Activated CD4-positive, alpha-beta T cell treated with anti-CD3 and anti-CD28 coated beads for 48 hours (primary cell): ENCODE data around the gene GPR65.

ENCODE experiments used
- DNase-seq: peaks from one replicate; pipeline ENCODE4 v3.0.0-alpha.2; 2020

GPR65 gene

DNA sequence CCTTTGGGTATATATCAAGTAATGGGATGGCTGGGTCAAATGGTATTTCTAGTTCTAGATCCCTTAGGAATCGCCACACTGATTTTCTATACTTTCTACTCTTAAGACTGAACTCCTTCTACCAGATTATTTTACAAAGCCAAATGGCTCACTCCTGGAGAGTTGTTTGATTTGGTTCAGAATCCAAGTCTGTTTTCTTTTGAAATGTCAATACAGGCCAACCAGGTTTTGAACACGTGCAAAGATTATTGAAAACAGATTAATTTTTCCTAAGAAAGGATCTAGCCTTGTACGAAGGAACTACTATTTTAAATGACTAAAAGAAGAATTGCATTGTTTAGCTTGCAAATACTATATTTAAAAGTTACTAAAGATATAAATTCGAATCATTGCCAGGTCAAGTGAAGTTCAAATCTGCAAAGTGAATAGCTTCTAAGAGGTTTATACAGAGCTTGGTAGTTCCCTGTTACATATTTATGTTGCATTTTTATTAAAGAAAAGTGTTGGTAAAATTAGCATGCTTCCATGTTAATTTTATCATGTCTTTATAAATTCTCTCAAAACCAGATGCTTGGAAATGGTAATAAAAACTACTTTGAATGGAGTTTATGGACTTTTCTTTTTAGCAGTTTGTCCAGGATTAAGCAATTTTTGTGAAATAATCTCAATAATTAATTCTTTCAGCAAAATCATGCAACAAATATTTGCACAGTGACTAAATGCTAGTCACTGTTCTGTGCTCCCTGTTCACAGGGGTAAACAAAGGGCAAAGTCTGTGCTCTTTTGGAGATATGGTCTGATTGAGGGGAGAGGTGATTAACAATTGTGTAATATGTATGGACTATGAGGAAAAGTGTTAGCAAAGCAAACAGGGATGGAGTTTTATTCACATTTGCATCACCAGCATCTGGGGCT, 38.9 kb downstream of the GPR65 start:
- no peak for DNase-seq

DNA sequence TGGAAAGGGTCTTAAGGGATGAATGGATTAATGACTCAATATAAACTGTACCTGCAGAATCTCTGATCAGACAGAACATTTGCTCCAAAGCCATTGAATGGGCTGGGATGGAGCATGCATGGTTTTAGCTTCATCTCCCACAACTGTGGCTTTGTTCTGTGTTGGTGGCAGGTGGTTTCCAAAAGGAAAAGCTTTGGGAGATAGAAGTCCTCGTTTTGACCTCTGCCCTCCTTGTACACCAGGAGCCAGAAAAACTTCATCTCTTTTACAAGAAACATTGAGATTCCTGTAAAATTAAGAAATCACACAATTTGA, 39.5 kb downstream of the GPR65 start:
- no peak for DNase-seq

DNA sequence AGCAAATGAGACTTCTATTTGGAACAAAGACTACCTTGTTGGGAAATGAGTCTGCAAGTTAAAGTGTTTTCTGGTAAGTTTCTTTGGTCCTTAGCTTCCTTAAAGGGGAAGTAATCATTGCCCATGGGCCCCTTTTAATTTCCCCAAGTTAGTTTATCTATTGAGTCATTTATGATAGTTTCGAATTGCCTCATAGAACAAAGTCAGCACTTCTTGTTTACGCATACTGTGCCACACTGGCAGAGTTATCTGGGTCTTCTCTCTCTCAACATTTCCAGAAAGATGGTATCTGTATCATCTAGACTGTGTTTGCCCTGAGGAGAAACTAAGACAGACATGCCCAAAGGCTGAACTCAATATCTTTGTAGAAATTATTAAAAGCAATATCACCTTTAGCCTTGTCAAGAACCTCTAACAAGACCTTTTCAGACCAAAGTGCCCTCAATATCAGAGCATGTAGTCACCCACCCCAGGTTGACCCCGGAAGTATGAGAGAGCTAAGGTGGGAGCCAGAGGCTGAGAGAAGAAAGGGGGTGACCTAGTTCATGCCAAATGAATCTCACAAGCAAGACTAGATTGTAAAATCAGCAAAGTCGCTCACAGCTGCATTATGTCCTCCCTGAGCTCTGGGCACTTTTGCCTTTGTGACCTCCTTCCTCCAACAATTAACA, 40.0 kb downstream of the GPR65 start:
- DNase-seq, result no peak

DNA sequence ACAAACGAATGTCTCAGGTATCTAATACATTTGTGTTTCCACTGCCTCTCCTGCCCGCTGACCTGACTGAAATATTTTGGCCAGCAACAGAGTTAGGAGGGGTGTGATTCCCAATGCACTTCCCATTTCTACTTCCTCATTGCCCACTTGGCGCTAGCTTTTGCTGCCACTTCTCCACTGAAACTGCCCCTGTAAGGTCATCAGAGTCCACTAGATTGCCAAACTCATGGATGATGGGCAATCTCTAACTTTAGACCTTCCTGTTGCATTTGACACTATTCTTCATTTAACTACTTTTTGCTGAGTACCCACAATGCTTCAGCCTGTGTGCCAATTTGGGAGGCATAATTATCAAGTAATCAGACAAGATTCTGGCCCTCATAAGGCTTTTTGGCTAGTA, 40.8 kb downstream of the GPR65 start:
- DNase-seq, result no peak

DNA sequence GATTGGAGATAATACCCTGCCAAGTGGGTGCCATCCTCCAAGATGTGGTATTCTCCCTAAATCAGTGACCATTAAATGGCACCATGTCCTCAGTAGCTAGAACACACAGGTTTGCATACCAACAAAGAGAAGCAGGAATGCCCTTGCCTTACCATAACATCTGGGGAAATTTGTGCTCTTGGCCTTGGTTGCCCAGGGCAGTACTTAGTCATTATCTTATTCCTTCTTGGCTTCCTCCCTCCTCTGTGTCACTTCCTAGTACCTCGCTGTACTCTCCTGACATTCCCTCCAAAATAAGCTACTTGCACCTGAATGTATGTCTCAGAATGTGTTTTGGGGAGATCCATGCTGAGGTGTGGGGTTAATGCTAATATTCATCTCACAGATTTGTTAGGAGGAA, 43.4 kb downstream of the GPR65 start:
- DNase-seq, result no peak

DNA sequence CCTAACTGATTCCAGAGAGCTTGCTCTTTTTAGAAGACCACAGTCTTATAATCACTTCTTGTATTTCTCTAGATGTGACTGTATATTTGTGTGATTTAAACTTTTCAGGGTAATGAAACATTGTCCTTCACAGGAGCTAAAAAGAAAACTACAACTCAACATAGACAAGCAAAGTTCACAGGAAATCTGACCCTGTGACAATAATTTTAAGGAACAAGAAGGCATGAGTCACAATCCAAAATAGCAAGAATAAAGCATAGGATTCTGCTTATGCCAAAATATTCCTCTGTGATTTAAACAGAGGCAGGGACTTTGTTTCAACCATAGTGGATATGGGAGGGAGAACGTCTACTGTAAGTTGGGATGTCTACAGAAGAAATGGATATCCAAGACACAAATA, 44.3 kb downstream of the GPR65 start:
- DNase-seq, result no peak

DNA sequence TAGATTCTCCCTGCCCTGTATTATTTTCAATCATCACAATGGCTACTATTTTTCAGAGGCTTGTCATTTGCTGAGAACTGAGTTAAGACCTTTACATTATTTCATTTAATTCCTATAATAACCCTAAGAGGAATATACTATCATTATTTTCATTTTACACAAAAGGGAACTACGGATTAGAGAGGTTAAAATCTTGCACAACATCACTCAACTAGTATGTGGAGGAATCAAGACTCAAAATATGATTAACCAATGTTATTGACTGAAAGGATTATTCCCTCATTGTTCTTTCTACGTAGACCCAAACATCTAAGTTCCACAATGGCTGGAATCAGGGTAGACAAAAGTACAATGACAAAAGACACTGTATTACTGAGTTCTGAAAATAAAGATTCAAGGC, 45.0 kb downstream of the GPR65 start:
- DNase-seq, result no peak

DNA sequence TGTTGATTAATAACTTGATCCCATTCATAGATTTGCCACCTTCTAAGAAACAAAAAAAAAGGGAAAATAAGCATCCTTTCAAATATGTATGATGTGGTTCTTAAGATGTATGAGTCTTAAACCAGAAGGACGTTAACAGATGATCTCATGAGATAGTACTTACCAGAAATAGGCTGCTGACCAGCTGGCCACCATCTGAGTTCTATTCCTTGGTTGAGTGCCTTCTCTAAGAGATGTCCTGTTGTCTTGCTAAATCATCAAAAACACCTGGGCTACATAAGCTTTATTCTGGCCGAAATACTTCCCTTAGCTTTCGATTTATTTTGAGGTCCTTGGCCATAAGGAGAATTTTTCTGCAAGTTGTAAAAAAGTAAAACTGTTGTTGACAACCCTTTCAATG, 55.6 kb downstream of the GPR65 start:
- DNase-seq, result no peak

DNA sequence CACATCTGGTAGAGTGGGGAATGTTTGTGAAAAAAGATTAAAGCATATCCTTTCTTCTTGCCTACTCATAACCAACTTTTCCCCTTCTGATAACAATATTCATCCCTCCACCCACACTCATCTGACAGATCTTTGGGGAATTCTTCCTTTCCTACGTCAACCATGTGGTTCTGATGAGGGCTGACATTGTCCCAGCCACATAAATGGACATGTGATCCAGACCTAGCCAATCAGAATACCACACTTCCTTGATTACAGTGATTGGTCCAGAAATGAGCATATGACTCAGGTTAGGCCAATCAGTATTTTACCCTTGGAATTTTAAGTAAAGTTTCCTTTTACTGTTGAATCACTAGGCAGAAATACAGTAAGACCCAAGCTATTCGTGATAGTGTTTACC, 58.9 kb downstream of the GPR65 start:
- DNase-seq, result no peak
